ENCODE data around the gene F3.

DNA sequence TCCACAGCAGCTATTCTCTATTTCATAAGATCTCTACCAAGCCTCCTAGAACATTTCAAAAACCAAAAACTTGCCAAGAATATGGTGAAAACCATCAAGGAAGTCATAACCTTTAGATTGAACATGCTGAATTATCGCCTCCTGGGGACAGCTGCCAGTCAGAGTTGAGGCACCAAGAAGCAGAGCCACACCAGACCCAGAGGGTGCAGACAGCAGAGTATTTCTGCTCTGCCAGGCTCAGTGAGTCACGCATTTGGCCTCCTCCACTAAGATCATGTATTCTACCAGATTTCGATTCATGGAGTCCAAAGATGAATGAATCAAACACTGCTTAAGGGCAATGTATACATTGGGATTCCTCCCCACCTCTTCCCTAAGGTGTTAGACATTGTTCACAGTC lies 2.1 kb downstream of the F3 start:
- no peak for TF ChIP-seq CTCF (IDR thresholded peaks at IDR 0.05; ENCODE audit: low read depth, low read length, missing input control)
- TF ChIP-seq YY1 (IDR thresholded peaks at IDR 0.05) = no peak

All from liver (tissue), 2 donors.